ENCODE measurements around the gene NELL1. TPM values are rescaled to one million over a fixed set of nuclear protein-coding genes. Genes with fewer than 3 reads are reported as not detected.

The NELL1 gene
- total RNA-seq, 2 donors from 2014 or later: 0.09 to 0.11 TPM

DNA sequence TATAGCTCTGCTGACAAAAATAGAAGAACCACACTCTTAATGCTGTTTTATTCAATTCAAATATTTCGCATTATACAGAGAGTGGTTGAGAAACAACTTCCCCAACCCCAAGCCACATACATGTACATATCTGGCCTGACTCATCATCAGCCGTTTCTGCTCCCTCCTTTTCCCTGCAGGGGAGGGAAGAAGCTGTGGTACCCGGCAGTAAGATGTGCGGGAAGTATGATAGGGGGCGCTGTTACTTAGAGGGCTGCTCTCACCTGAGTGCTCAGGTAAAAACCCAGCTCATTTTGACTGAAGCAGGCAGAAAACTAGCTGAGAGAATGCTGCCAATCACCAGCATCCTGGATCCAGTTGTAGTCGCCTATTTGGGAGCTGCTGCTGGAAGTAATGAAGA is 85.5 kb downstream of the NELL1 start:
- no peaks in the 10 kb centered on the region for H3K36me3 Mint-ChIP-seq (ENCODE audit: low read depth)
- Histone ChIP-seq H3K4me3 (ENCODE audit: low read length) (no peak overlapping the region), H3K27me3 (ENCODE audit: control insufficient read depth, insufficient read depth, low read length, poor library complexity, severe bottlenecking) (peaks cover 6% of the 10 kb centered on the region), H3K9me3 (ENCODE audit: control insufficient read depth, low read length) (no peaks in the 10 kb centered on the region), H3K9ac (ENCODE audit: extremely low read depth, low read length, poor library complexity, severe bottlenecking) (no peak overlapping the region), H3K36me3 (ENCODE audit: control insufficient read depth, insufficient read depth, low read length) (no peaks in the 10 kb centered on the region), H3K27ac (ENCODE audit: low read depth, low read length) (no peak overlapping the region), H3K4me1 (ENCODE audit: control insufficient read depth, insufficient read depth, low read length) (no peaks in the 10 kb centered on the region)
- H3K9me3 Mint-ChIP-seq: no peaks in the 10 kb centered on the region
- 34 to 42% methylated on average over 4 to 6 of the region's 6 CpGs for WGBS, 2 experiments (ENCODE audit: insufficient coverage in 1 of 2, insufficient read length in 1 of 2)
- H3K27me3 Mint-ChIP-seq (ENCODE audit: insufficient read depth): peaks cover 9% of the 10 kb centered on the region
- H3K27ac Mint-ChIP-seq: no peak overlapping the region
- H3K4me1 Mint-ChIP-seq: no peaks in the 10 kb centered on the region
- DNase-seq: peak; percentile 80
- TF ChIP-seq, protein P1, sequence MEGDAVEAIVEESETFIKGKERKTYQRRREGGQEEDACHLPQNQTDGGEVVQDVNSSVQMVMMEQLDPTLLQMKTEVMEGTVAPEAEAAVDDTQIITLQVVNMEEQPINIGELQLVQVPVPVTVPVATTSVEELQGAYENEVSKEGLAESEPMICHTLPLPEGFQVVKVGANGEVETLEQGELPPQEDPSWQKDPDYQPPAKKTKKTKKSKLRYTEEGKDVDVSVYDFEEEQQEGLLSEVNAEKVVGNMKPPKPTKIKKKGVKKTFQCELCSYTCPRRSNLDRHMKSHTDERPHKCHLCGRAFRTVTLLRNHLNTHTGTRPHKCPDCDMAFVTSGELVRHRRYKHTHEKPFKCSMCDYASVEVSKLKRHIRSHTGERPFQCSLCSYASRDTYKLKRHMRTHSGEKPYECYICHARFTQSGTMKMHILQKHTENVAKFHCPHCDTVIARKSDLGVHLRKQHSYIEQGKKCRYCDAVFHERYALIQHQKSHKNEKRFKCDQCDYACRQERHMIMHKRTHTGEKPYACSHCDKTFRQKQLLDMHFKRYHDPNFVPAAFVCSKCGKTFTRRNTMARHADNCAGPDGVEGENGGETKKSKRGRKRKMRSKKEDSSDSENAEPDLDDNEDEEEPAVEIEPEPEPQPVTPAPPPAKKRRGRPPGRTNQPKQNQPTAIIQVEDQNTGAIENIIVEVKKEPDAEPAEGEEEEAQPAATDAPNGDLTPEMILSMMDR (conservative IDR thresholded peaks at IDR 0.05): peak; percentile 88
- H3K4me3 Mint-ChIP-seq: no peak overlapping the region

DNA sequence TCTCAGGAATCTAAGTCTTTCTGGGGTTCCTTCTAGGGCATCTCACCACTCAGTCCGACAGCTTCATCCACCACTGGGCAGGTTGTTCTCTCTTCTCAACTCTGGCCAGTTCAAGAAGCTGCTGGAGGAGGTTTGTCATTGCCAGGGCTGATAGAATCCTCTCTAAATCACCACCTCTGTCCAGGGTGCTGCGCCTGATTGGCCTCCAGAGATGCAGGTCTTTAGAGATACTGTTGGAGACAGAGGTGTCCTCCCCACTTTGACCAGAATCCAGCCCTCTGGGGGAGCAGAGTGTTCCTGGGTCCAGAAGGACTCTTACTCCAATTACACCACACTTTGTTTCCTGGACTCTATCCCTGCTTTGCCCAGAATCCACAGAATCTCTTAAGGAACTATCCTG is 90.2 kb downstream of the NELL1 start:
- H3K4me1 ChIP-seq (ENCODE audit: control insufficient read depth, insufficient read depth, low read length): no peaks in the 10 kb centered on the region
- Mint-ChIP-seq H3K27me3 (ENCODE audit: insufficient read depth) (peaks cover 31% of the 10 kb centered on the region), H3K36me3 (ENCODE audit: low read depth) (no peaks in the 10 kb centered on the region), H3K27ac (no peak overlapping the region), H3K4me1 (peaks cover 14% of the 10 kb centered on the region), H3K9me3 (no peaks in the 10 kb centered on the region), H3K4me3 (no peak overlapping the region)
- no peak for DNase-seq
- H3K36me3 ChIP-seq (ENCODE audit: control insufficient read depth, insufficient read depth, low read length): no peaks in the 10 kb centered on the region
- WGBS, 2 experiments (ENCODE audit: insufficient coverage in 1 of 2, insufficient read length in 1 of 2): 92 to 100% methylated on average over 1 to 2 of the region's 2 CpGs
- H3K4me3 ChIP-seq (ENCODE audit: low read length): no peak overlapping the region
- no peak overlapping the region for H3K9ac ChIP-seq (ENCODE audit: extremely low read depth, low read length, poor library complexity, severe bottlenecking)
- H3K9me3 ChIP-seq (ENCODE audit: control insufficient read depth, low read length): no peaks in the 10 kb centered on the region
- TF ChIP-seq, protein P1 (conservative IDR thresholded peaks at IDR 0.05): no peak
- H3K27me3 ChIP-seq (ENCODE audit: control insufficient read depth, insufficient read depth, low read length, poor library complexity, severe bottlenecking): peaks cover 6% of the 10 kb centered on the region
- no peak overlapping the region for H3K27ac ChIP-seq (ENCODE audit: low read depth, low read length)

DNA sequence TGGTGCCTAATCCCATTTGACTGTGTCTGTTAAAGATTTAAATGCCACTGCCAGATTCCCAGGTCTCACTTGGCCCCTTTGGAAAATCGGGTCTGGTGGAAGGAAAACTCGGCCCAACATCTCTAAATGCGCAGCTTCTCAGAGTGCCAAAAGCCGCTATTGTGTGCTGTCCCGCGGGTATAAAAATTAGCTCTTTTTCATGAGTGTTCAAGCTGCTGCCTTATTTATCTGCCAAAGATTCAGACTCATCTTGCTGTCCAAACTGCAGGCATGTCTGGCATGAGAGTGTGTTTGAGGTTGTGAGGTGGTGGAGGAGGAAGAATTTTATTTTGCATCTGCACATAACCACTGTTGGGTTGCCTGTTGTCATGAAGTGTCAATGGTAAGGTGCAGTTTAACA is 91.4 kb downstream of the NELL1 start:
- no peak overlapping the region for H3K27ac ChIP-seq (ENCODE audit: low read depth, low read length)
- Mint-ChIP-seq H3K27me3 (ENCODE audit: insufficient read depth) (peaks cover 31% of the 10 kb centered on the region), H3K36me3 (ENCODE audit: low read depth) (no peaks in the 10 kb centered on the region), H3K27ac (no peak overlapping the region), H3K4me1 (peaks cover 17% of the 10 kb centered on the region), H3K9me3 (no peaks in the 10 kb centered on the region), H3K4me3 (no peak overlapping the region)
- DNase-seq: no peak
- H3K36me3 ChIP-seq (ENCODE audit: control insufficient read depth, insufficient read depth, low read length): no peaks in the 10 kb centered on the region
- TF ChIP-seq, protein P1 (conservative IDR thresholded peaks at IDR 0.05): no peak
- no peak overlapping the region for H3K4me3 ChIP-seq (ENCODE audit: low read length)
- WGBS, 2 experiments (ENCODE audit: insufficient coverage in 1 of 2, insufficient read length in 1 of 2): 94 to 98% methylated on average over 6 of the region's 6 CpGs
- H3K4me1 ChIP-seq (ENCODE audit: control insufficient read depth, insufficient read depth, low read length): no peaks in the 10 kb centered on the region
- peaks cover 6% of the 10 kb centered on the region for H3K27me3 ChIP-seq (ENCODE audit: control insufficient read depth, insufficient read depth, low read length, poor library complexity, severe bottlenecking)
- H3K9me3 ChIP-seq (ENCODE audit: control insufficient read depth, low read length): no peaks in the 10 kb centered on the region
- H3K9ac ChIP-seq (ENCODE audit: extremely low read depth, low read length, poor library complexity, severe bottlenecking): no peak overlapping the region
